HG02763 (cell line): ENCODE data around the gene ANAPC15.
A peak's percentile ranks its signal among the peaks of the same experiment; 100 is the strongest.
"Not testable (repeated sequence)": the region's sequence is repeated elsewhere in the genome, so short reads cannot be mapped to it uniquely, and the experiment has no call there.

Experiments used
- ATAC-seq: cut with Tn5 transposase; IDR thresholded peaks from one replicate; pipeline ENCODE4 v1.9.1; 2021; ENCODE audit warnings: mild to moderate bottlenecking, moderate library complexity; ENCODE audit not compliant: unreplicated experiment

Gene ANAPC15

GRCh38 chr11:72112143-72112977, at the start of gene ANAPC15:
Gene ANAPC15 (minus strand): TSS chr11:72112695. CDS start chr11:72111276, 1,419 bp downstream.
- peak; percentile 90 for ATAC-seq

DNA sequence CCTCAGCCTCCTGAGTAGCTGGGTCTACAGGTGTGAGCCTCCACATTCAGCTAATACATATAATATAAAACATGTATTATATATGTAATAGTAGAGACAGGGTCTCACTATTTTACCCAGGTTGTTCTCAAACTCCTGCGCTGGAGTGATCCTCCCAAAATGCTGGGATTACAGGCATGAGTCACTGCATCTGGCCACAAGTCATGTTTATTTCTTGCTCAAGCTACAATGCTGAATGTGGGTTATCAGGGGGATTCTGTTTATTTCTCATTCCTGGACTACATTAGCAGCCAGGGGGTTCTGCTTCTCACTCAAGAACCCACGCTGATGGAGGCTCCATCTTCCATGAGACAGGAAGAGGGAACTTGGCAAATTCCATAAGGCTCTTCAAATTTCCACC, 47.8 kb upstream of the ANAPC15 start:
- ATAC-seq: no peak

GRCh38 chr11:72157131-72157530, 44.6 kb upstream of the ANAPC15 start:
- ATAC-seq: no peak

- no peak for ATAC-seq
Measured at GRCh38 chr11:72155751-72156150, 43.3 kb upstream of the ANAPC15 start.

DNA sequence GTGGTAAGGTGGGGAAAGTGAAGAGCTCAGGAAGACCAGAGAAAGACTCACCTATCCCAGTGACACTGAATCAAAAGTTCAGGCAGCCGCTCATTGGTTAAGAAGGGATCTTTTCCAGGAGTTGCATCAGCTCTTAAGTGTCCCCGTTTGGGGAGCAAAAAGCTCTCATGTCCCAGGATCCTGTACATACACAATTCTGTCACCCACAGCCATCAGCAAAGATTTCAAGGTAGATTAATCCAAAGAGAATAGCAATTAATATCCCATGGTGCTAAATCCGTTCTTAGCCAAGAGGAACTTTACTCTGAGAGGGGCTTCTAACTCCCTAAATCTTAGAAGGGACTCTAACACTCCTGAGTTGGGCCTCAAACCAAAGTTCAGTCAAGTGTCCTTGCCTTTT, 42.3 kb upstream of the ANAPC15 start:
- ATAC-seq: no peak

DNA sequence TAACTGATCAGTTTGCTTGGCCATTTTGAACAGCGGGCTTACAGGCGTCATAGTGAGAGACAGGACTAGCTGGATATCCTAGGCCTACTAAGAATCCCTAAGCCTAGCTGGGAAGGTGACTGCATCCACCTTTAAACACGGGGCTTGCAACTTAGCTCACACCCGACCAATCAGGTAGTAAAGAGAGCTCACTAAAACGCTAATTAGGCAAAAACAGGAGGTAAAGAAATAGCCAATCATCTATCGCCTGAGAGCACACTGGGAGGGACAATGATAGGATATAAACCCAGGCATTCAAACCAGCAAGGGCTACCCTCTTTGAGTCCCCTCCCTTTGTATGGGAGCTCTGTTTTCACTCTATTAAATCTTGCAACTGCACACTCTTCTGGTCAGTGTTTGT, 41.4 kb upstream of the ANAPC15 start:
- not testable (repeated sequence) for ATAC-seq

DNA sequence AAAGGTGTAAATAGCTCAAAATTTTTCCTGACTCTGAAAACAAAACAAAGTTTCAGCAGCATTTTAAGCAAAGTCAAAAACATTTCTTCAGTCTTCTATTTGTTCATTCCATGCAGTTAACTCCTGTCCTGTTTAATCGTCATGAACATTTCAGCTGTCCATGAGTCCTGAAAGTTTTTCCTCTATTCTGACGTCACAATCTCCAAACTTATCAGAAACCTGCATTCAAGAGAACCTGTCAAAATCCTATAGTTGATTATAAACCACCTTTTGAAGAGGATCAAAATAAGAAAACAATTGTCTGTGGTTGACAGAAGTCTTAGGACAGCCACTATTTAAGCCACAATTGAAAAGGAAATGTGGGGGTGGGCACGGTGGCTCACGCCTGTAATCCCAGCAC, 38.4 kb upstream of the ANAPC15 start:
- no peak for ATAC-seq

DNA sequence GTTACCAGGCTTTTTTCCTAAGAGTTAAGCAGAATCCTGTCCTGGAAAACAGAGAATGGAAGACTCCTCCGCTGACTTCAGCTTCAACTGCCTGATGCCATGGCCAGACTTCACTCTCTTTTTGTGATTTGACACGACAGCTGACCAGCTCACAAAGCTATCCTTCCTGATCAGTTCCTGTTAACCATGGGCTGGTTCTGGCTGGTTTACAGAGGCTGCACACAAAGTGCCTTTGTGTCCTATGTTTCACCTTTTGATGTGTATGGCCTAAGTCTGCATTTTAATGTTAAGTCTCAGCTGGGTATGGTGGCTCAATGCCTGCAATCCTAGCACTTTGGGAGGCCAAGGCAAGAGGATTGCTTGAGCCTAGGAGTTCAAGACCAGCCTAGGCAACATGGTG, 34.1 kb upstream of the ANAPC15 start:
- no peak for ATAC-seq

DNA sequence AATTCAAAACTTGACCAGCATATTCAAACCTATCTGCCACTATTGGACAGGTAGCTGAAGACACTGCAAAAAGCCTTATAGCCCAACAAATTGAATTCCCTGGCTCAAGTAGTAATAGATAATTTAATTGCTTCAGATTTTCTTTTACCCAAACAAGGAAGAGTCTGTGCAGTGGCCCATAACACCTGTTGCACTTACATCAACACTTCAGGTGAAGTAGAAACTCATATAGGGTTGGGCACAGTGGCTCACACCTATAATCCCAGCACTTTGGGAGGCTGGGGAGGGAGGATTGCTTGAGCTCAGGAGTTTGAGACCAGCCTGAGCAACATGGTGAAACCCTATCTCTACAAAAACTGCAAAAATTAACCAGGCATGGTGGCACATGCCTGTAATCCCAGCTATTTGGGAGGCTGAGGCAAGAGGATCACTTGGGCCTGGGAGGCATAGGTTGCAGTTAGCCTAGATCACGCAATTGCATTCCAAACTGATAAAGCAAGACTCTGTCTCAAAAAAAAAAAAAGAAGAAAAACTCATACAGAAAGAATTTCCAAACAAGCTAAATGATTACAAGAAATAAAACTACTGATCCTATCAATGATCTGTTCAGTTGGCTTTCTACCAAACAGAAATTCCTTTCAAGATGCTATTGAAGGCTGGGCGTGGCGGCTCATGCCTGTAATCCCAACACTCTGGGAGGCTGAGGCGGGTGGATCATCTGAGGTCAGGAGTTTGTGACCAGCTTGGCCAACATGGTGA, 32.5 kb upstream of the ANAPC15 start:
- no peak for ATAC-seq

- not testable (repeated sequence) for ATAC-seq
Measured at GRCh38 chr11:72142543-72142942, 30.0 kb upstream of the ANAPC15 start.

DNA sequence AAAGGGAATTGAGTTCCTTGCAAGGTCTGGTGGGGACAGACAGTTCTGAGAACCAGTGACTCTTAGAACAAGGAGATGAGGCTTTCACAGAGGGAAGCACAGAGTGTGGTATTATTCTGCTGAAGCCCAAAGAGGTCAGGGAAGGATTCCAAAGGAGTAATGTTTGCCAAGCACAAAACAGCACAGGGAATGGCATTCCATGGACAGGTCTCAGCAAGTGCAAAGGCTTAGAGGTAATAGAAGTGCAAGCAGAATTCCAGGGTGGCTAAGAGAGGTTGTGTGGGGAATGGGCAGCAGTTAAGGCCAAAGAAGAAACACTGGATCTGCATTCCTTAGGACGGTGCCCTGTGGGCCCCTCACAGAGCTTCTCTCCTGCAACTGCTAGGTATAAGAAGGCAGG, 29.6 kb upstream of the ANAPC15 start:
- ATAC-seq: not testable (repeated sequence)

DNA sequence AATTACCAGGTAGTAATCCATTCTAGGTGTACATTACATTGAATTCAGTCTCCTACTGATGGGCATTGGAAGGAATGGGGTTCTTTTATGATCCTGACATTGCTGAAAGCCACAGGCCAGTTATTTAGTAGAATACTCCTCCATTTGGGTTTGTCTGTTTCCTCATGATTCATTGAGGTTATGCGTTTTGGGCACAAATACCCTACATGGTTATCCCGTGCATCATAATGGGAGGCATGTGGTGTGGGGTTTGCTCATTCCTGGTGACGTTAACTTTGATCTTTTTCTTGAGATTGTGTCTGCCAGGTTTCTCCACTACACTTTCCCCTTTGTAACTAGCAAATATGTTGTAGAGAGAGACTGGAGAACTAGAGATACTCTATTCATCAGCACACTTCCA, 28.6 kb upstream of the ANAPC15 start:
- no peak for ATAC-seq

DNA sequence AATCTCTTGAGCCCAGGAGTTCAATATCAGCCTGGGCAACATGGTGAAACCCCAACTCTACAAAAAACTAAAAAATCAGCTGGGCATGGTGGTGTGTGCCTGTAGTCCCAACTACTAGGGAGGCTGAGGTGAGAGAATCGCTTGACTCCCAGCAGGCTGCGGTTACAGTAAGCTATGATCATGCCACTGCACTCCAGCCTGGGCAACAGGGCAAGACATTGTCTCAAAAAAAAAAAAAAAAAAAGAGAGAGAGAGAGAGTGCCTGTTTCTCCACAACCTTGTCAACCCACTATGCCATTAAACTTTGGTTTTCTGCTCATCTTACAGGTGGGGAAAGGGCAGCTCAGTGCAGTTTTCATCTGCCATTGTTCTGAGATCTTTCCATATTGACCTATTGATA, 28.2 kb upstream of the ANAPC15 start:
- no peak for ATAC-seq

DNA sequence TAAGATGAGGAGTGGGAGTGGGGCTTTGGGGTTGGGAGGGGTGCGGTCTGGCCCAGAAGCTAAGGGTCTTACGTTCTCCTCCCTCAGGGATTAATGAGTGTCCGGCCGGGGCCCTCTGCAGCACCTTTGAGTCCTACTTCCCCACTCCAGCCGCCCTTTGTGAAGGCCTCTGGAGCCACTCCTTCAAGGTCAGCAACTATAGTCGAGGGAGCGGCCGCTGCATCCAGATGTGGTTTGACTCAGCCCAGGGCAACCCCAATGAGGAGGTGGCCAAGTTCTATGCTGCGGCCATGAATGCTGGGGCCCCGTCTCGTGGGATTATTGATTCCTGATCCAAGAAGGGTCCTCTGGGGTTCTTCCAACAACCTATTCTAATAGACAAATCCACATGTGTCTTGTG, 27.0 kb upstream of the ANAPC15 start:
- no peak for ATAC-seq

DNA sequence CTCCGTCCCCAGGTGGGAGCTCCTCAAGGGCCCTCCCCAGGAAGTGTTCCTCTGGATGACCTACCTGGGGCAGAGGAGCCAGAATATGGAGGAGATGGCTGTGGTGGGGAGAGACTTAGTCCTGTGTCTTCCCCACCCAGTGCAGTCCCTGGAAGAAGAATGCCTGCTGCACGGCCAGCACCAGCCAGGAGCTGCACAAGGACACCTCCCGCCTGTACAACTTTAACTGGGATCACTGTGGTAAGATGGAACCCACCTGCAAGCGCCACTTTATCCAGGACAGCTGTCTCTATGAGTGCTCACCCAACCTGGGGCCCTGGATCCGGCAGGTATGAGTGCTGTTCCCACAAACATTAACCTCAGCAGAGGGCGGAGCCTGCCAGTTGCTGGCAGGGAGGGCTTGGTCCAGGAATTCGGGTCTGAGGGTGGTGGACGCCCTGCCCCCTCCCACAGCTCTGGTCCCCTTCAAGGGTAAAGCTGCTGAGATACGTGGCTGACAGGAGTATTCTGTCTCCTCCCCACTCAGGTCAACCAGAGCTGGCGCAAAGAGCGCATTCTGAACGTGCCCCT, 26.4 kb upstream of the ANAPC15 start:
- no peak for ATAC-seq

DNA sequence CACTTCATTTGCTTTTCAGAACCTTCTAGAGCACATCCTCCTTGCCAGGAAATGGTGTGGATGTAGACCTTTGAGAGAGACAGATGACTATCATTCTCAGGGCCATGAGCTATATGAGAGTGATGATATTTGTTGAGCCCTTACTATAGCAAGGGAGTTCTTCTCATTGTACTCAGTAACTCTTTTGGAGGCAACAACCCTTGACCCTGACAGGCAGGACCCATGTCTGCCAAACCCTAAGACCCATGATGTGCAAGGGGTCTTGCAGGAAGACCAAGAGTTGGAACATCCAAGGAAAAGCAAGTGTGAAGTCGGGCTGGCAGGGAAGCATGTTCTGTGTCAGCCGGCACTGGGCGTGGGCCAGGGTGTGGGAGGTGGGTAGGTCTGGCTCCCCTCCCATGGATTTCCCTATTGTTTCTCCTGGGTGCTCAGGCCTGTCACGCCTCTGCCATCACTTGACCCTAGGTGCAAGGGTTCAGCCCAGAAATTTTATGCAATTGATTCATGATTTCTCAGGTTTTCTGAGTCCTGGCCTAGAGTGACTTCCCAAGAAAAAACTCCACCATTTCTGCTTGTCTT, 24.3 kb upstream of the ANAPC15 start:
- ATAC-seq: no peak

DNA sequence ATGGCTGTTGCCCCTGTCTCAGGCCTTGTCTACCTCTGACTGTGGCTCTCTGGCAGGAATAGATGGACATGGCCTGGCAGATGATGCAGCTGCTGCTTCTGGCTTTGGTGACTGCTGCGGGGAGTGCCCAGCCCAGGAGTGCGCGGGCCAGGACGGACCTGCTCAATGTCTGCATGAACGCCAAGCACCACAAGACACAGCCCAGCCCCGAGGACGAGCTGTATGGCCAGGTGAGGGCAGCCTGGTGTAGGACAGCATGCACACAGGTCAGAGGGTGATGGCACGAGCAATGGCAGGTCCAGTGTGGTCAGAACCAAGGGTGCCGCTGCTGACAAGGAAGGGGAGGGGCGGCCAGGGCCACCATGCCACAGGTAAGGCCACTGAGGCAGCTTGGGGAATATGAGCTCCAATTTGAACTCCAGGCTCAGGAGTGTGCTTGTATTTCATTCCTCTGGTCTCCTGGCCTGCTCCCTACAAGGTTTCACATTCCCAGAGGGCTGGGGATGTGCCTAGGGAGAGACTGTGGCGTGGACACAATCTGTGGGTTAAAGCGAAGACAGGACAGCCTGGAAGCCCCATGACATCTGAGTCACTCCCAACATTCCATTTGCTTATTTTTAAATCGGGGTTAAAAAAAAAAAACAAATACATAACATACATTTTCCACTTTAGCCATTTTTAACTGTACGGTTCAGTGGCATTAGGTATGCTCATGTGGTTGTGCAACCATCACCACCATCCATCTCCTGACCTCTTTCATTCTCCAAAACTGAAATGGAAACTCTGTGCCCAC, 23.6 kb upstream of the ANAPC15 start:
- ATAC-seq: no peak

GRCh38 chr11:72135473-72135872, 23.0 kb upstream of the ANAPC15 start, which contains the start of gene FOLR3:
Gene FOLR3 (plus strand): TSS chr11:72135725. CDS start chr11:72135953, 228 bp downstream.
- not testable (repeated sequence) for ATAC-seq

DNA sequence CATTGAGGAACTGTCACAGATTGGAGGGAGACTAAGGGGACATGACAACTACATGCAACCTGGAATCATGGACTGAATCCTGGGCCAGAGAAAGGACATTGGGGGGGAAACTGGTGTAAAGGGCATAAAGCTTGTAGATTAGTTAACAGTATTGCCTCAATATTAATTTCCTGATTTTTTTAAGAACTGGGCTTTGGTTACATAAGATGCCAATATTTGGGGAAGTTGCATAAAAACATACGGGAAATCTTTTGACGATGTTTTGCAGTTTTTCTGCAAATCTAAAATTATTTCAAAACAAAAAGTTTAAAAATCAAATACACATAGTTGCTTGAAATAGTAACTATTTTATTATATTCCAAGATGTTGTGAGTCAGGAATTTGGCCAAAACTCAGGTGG, 20.2 kb upstream of the ANAPC15 start:
- no peak for ATAC-seq

GRCh38 chr11:72129381-72129780, 16.9 kb upstream of the ANAPC15 start:
- ATAC-seq: no peak

GRCh38 chr11:72127923-72128322, 15.4 kb upstream of the ANAPC15 start:
- ATAC-seq: no peak
